Adrenal gland (tissue), 5 donors: Measurements from ENCODE around the gene SRC.

Source experiments
- CTCF ChIP-seq, 6 experiments: fragments of 450-650 bp in 4 of 6; fragments of 200-600 bp in 2 of 6; sonication (generic) in 1 of 6; IDR thresholded peaks; 1 replicate in 5 of 6; 2 replicates in 1 of 6; pipeline versions ENCODE4 v1.5.1 to v1.8.0; 2016 to 2021; ENCODE audit warnings: antibody characterized with exemption in 6 of 6, mild to moderate bottlenecking in 2 of 6, moderate library complexity in 1 of 6
- POLR2A ChIP-seq, 2 donors: fragments of 450-650 bp; IDR thresholded peaks; one replicate each; pipeline ENCODE4 v1.6.1; 2017; ENCODE audit warnings: antibody characterized with exemption in 2 of 2, mild to moderate bottlenecking in 2 of 2, moderate library complexity in 1 of 2
- donor health status: DM: no; HTN: no; CAD: no.

- TF ChIP-seq CTCF (IDR thresholded peaks at IDR 0.05): no peak
- TF ChIP-seq POLR2A (IDR thresholded peaks at IDR 0.05): no peak
These were observed 8.6 kb downstream of the SRC start for GRCh38 chr20:37354210-37355195.
